ENCODE results near the gene CDH13.

The CDH13 gene

DNA sequence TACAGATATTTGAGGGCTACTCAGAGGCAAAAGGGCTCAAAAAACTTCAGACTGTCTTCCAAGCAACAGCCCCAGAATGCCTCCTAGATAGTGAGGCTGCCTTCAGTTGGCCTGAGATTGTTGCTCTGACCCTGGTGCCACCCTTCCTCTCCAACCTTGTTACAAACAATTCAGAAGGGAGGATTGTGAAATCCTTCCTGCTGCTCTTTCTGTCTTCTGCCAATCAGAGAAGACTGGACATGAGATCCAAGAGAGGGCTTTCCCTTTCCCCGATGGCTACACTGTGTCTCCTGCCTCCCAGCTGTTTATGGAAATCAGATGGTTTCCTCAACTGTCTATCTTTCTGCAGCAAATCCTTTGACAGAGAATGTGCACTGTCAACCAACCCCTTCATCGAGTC is 419.9 kb downstream of the CDH13 start:
- no peak for TF ChIP-seq FOXP2 (optimal IDR thresholded peaks at IDR 0.05; ENCODE audit: borderline replicate concordance, extremely low read depth, extremely low read length, insufficient read depth)
- TF ChIP-seq, protein P1, sequence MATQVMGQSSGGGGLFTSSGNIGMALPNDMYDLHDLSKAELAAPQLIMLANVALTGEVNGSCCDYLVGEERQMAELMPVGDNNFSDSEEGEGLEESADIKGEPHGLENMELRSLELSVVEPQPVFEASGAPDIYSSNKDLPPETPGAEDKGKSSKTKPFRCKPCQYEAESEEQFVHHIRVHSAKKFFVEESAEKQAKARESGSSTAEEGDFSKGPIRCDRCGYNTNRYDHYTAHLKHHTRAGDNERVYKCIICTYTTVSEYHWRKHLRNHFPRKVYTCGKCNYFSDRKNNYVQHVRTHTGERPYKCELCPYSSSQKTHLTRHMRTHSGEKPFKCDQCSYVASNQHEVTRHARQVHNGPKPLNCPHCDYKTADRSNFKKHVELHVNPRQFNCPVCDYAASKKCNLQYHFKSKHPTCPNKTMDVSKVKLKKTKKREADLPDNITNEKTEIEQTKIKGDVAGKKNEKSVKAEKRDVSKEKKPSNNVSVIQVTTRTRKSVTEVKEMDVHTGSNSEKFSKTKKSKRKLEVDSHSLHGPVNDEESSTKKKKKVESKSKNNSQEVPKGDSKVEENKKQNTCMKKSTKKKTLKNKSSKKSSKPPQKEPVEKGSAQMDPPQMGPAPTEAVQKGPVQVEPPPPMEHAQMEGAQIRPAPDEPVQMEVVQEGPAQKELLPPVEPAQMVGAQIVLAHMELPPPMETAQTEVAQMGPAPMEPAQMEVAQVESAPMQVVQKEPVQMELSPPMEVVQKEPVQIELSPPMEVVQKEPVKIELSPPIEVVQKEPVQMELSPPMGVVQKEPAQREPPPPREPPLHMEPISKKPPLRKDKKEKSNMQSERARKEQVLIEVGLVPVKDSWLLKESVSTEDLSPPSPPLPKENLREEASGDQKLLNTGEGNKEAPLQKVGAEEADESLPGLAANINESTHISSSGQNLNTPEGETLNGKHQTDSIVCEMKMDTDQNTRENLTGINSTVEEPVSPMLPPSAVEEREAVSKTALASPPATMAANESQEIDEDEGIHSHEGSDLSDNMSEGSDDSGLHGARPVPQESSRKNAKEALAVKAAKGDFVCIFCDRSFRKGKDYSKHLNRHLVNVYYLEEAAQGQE (IDR thresholded peaks at IDR 0.05; ENCODE audit: insufficient read depth in 1 of 2, low read depth in 2 of 2, low read length in 2 of 2), result no peak
- TF ChIP-seq SIN3A (IDR thresholded peaks at IDR 0.05; ENCODE audit: borderline replicate concordance, insufficient read depth, low read length), result no peak
- TF ChIP-seq POLR2AphosphoS5 (IDR thresholded peaks at IDR 0.05; ENCODE audit: low read depth, low read length), result no peak
- TF ChIP-seq TAF1 (IDR thresholded peaks at IDR 0.05; ENCODE audit: borderline replicate concordance, insufficient read depth, low read length), result no peak

DNA sequence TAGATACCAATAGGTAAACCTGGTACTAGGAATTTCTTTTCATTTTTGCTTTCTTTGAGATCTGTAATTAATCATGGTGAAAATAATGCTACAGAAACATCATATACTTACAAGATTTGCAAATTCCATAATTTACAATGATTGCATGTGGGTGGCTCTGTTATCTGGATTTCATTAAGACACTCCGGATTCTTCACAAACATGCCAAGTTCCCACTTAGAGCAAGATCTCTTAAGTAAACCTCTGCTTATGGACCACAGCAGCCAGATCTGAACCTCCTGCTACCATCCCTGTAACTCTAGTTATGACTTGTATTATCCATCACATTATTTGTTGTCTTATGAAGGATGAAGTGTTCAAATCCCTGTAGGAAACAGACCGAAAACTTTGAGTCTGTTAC is 424.7 kb downstream of the CDH13 start:
- TF ChIP-seq TAF1 (IDR thresholded peaks at IDR 0.05; ENCODE audit: borderline replicate concordance, insufficient read depth, low read length), result no peak
- no peak for TF ChIP-seq FOXP2 (optimal IDR thresholded peaks at IDR 0.05; ENCODE audit: borderline replicate concordance, extremely low read depth, extremely low read length, insufficient read depth)
- no peak for TF ChIP-seq SIN3A (IDR thresholded peaks at IDR 0.05; ENCODE audit: borderline replicate concordance, insufficient read depth, low read length)
- TF ChIP-seq, protein P1 (IDR thresholded peaks at IDR 0.05; ENCODE audit: insufficient read depth in 1 of 2, low read depth in 2 of 2, low read length in 2 of 2), result no peak
- TF ChIP-seq POLR2AphosphoS5 (IDR thresholded peaks at IDR 0.05; ENCODE audit: low read depth, low read length), result no peak

DNA sequence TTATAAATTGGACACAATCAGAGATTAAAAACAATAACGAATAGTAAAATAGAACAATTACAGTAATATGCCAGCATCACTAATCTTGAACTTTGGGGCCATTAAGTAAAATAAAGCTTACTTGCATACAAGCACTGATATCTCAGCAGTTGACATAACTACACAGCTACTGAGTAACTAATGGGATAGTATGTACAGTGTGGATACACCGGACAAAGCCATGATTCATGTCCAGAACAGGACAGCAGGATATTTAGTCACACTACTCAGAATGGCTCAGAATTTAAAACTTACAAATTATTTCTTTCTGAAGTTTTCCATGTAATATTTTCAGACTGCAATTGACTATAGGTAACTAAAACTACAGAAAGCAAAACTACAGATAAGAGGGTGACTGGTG is 427.5 kb downstream of the CDH13 start:
- no peak for TF ChIP-seq POLR2AphosphoS5 (IDR thresholded peaks at IDR 0.05; ENCODE audit: low read depth, low read length)
- TF ChIP-seq SIN3A (IDR thresholded peaks at IDR 0.05; ENCODE audit: borderline replicate concordance, insufficient read depth, low read length), result no peak
- TF ChIP-seq, protein P1 (IDR thresholded peaks at IDR 0.05; ENCODE audit: insufficient read depth in 1 of 2, low read depth in 2 of 2, low read length in 2 of 2), result no peak
- no peak for TF ChIP-seq FOXP2 (optimal IDR thresholded peaks at IDR 0.05; ENCODE audit: borderline replicate concordance, extremely low read depth, extremely low read length, insufficient read depth)
- no peak for TF ChIP-seq TAF1 (IDR thresholded peaks at IDR 0.05; ENCODE audit: borderline replicate concordance, insufficient read depth, low read length)

DNA sequence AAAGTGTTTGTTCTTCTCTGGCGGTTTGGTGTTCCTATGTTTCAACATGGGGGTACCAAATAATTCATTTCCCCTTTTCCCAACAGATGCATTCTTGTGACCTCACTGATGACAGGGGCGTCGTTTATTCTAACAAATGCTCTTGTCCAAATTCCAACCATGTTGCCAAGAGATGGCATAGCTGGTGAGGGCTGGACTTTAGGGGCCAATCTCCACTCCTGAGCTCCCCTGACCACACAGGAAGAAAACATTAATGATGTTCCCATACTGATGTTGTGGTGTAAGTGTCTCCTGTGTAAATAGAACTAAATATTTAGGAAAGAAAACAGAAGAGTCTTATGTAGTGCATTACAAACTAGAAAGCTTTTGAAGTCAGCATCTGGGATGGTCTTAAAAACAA is 431.6 kb downstream of the CDH13 start:
- TF ChIP-seq TAF1 (IDR thresholded peaks at IDR 0.05; ENCODE audit: borderline replicate concordance, insufficient read depth, low read length) (no peak), FOXP2 (optimal IDR thresholded peaks at IDR 0.05; ENCODE audit: borderline replicate concordance, extremely low read depth, extremely low read length, insufficient read depth) (no peak), POLR2AphosphoS5 (IDR thresholded peaks at IDR 0.05; ENCODE audit: low read depth, low read length) (no peak), SIN3A (IDR thresholded peaks at IDR 0.05; ENCODE audit: borderline replicate concordance, insufficient read depth, low read length) (no peak)
- TF ChIP-seq, protein P1 (IDR thresholded peaks at IDR 0.05; ENCODE audit: insufficient read depth in 1 of 2, low read depth in 2 of 2, low read length in 2 of 2), result no peak

DNA sequence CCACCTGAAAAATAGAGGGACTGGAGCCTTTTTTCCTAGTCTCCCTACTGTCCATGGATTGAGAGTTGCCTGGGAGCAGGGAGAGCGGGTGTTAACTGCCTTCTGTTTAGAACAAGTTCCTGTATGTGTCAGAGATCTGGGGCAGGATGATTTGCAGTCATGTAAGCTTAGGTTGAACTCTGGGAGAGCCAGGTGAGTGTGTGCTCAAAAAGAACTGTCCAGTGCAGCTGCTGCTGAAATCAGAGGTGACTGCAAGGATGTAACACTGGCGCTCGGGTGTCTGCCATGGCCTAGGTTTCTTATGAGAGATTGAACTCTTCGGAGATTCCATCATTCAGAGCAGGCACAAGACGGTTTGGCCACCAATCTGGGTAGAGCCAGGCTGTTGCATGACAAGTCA is 432.5 kb downstream of the CDH13 start:
- TF ChIP-seq TAF1 (IDR thresholded peaks at IDR 0.05; ENCODE audit: borderline replicate concordance, insufficient read depth, low read length), result no peak
- TF ChIP-seq FOXP2 (optimal IDR thresholded peaks at IDR 0.05; ENCODE audit: borderline replicate concordance, extremely low read depth, extremely low read length, insufficient read depth), result no peak
- TF ChIP-seq SIN3A (IDR thresholded peaks at IDR 0.05; ENCODE audit: borderline replicate concordance, insufficient read depth, low read length), result no peak
- TF ChIP-seq POLR2AphosphoS5 (IDR thresholded peaks at IDR 0.05; ENCODE audit: low read depth, low read length), result no peak
- TF ChIP-seq, protein P1 (IDR thresholded peaks at IDR 0.05; ENCODE audit: insufficient read depth in 1 of 2, low read depth in 2 of 2, low read length in 2 of 2), result peak; percentile 36 to 82; a peak in 2 of 4 replicates
